Spleen (tissue), 11 donors: ENCODE measurements around the gene UBR4. TPM values are rescaled to one million over a fixed set of nuclear protein-coding genes. Genes with fewer than 3 reads are reported as not detected.

Source experiments
- DNase-seq: peaks from one replicate; pipeline ENCODE4 v3.0.0-alpha.2; 2020
- H3K27ac ChIP-seq, 8 donors: fragments of 200-600 bp; sonication (generic) in 7 of 8; 1 replicate in 4 of 8; 2 replicates in 4 of 8; pipeline versions ENCODE4 v1.5.0 to v1.8.0; 2016 to 2021; ENCODE audit warnings: inconsistent platforms in 4 of 8, mild to moderate bottlenecking in 4 of 8, moderate library complexity in 1 of 8
- H3K27me3 ChIP-seq, 7 donors: fragments of 200-600 bp; sonication (generic) in 6 of 7; replicated peaks in 1 of 7; 1 replicate in 4 of 7; 2 replicates in 3 of 7; pipeline versions ENCODE4 v1.5.0 to v1.8.0; 2016 to 2021; ENCODE audit warnings: inconsistent platforms in 3 of 7, mild to moderate bottlenecking in 1 of 7
- H3K36me3 ChIP-seq, 6 donors: fragments of 200-600 bp; sonication (generic) in 5 of 6; 1 replicate in 4 of 6; 2 replicates in 2 of 6; pipeline versions ENCODE4 v1.5.0 to v1.8.0; 2016 to 2021; ENCODE audit warnings: inconsistent platforms in 2 of 6
- H3K4me1 ChIP-seq, 6 donors: fragments of 200-600 bp; sonication (generic) in 5 of 6; 1 replicate in 3 of 6; 2 replicates in 3 of 6; pipeline versions ENCODE4 v1.5.0 to v1.8.0; 2016 to 2021; ENCODE audit warnings: inconsistent platforms in 3 of 6
- H3K4me3 ChIP-seq, 8 donors: fragments of 200-600 bp; sonication (generic) in 7 of 8; 1 replicate in 4 of 8; 2 replicates in 4 of 8; pipeline versions ENCODE4 v1.5.0 to v1.8.0; 2016 to 2021; ENCODE audit warnings: inconsistent platforms in 4 of 8, mild to moderate bottlenecking in 4 of 8, moderate library complexity in 2 of 8
- H3K9me3 ChIP-seq, 8 donors: fragments of 200-600 bp; sonication (generic) in 7 of 8; 1 replicate in 4 of 8; 2 replicates in 4 of 8; pipeline versions ENCODE4 v1.5.0 to v1.8.0; 2016 to 2021; ENCODE audit warnings: inconsistent platforms in 4 of 8
- CTCF ChIP-seq, 11 experiments: fragments of 200-600 bp in 7 of 11; fragments of 450-650 bp in 4 of 11; sonication (generic) in 4 of 11; IDR thresholded peaks in 8 of 11; conservative IDR thresholded peaks in 3 of 11; 1 replicate in 7 of 11; 2 replicates in 4 of 11; pipeline versions ENCODE4 v1.4.0 to v1.8.0; 2016 to 2021; ENCODE audit warnings: antibody characterized with exemption in 11 of 11, inconsistent platforms in 4 of 11, mild to moderate bottlenecking in 1 of 11
- POLR2A ChIP-seq, 3 donors: fragments of 450-650 bp; IDR thresholded peaks; one replicate each; pipeline ENCODE4 v1.5.1; 2017; ENCODE audit warnings: antibody characterized with exemption in 3 of 3, mild to moderate bottlenecking in 1 of 3
- POLR2AphosphoS5 ChIP-seq, 3 donors: sonication (generic); formaldehyde crosslinking; IDR thresholded peaks; one replicate each; pipeline ENCODE4 v1.5.1; 2017; ENCODE audit warnings: antibody characterized with exemption in 3 of 3
- WGBS, 5 donors: extraction: QIAGEN DNeasy Blood & Tissue Kit in 3 of 5; methylation state at CpG; one replicate each; pipeline versions ENCODE4 v1.1.5 to v1.1.7; 2013 to 2018; 5-methylcytosine and 5-hydroxymethylcytosine counted together
- intact Hi-C: fragments of 100-400 bp; cut with DNase I; formaldehyde crosslinking; loops from one replicate; pipeline ENCODE4 v1.15.0; 2023; ENCODE audit warnings: low total_unique reads
- polyA plus RNA-seq, 3 donors: library from polyadenylated mRNA; stranded (reverse); fragments of 200-250 nt; gene quantifications; one replicate each; pipeline ENCODE4 v1.2.1, GENCODE V29; 2013
- total RNA-seq, 7 donors: library from RNA; depleted of rRNA in 3 of 7; stranded (reverse); fragments of >200 nt in 3 of 7; fragmentation: NEBNext Ultra II Directional in 4 of 7; extraction: Animal tissue kit (Norgen Biotek cat#: 25700) in 4 of 7; gene quantifications; one replicate each; pipeline versions ENCODE4 v1.1.0 to v1.2.1, GENCODE V29; 2016 to 2021
- donor health status: healthy with polysubstance abuse.
- donor health status: DM: no; HTN: no; CAD: no; lungs with moderate emphysema.
- donor health status: DM: no; HTN: no; CAD: no.
- donor health status: Bipolar disorder and iron deficiency.
- donor health status: healthy.
- donor health status: DM: no; HTN: no; CAD: no.
- donor health status: DM: yes; HTN: yes; CAD: no.

The UBR4 gene
- total and polyA plus RNA-seq, 10 donors: 72.5 to 184 (median 149) TPM

GRCh38 chr1:19199329-19199968 is 10.6 kb downstream of the UBR4 start:
- DNase-seq: no peak
- no peak overlapping the region for H3K27ac ChIP-seq
- peaks cover 22 to 85% (median 62%) of the 10 kb centered on the region in 6 donors for H3K36me3 ChIP-seq
- H3K4me3 ChIP-seq: no peak overlapping the region
- TF ChIP-seq POLR2A (IDR thresholded peaks at IDR 0.05): no peak
- no peak for TF ChIP-seq CTCF (IDR thresholded peaks at IDR 0.05 in 8 of 11, conservative IDR thresholded peaks at IDR 0.05 in 3 of 11)
- TF ChIP-seq POLR2AphosphoS5 (IDR thresholded peaks at IDR 0.05): no peak
- no peaks in the 10 kb centered on the region for H3K9me3 ChIP-seq
- H3K27me3 ChIP-seq: no peaks in the 10 kb centered on the region
- H3K4me1 ChIP-seq: peaks cover 0 to 41% (median 17%) of the 10 kb centered on the region in 6 donors
- intact Hi-C loops: no loop called here
- WGBS, 5 donors: 90 to 97% (median 95%) methylated on average over 4 of the region's 4 CpGs

GRCh38 chr1:19198820-19199219 is 11.2 kb downstream of the UBR4 start:
- WGBS, 5 donors: 91 to 96% (median 93%) methylated on average over 4 of the region's 4 CpGs
- H3K36me3 ChIP-seq: peaks cover 22 to 92% (median 68%) of the 10 kb centered on the region in 6 donors

DNA sequence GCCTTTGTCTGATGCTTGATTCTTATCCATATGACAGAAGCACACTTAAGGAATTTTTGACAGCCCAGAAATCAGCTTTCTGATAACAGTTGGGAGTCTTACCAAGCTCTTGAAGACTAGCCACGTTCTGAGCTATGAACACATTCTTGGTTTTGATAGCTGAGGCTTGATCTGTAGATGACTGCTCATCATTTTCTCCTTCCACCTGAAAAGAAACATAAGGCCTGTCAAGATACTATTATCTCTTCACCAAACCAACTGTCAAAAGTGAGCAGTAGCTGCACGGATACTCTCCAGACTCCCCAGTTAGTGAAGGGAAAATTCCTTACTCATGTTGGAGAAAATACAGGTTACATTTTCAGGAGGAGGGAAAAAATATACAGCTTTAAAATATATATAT is 12.2 kb downstream of the UBR4 start:
- TF ChIP-seq POLR2A (IDR thresholded peaks at IDR 0.05): no peak
- TF ChIP-seq POLR2AphosphoS5 (IDR thresholded peaks at IDR 0.05): no peak
- no peak for TF ChIP-seq CTCF (IDR thresholded peaks at IDR 0.05 in 8 of 11, conservative IDR thresholded peaks at IDR 0.05 in 3 of 11)
- intact Hi-C loops: no loop called here
- DNase-seq: no peak
- peaks cover 0 to 25% (median 7%) of the 10 kb centered on the region in 6 donors for H3K4me1 ChIP-seq
- no peak overlapping the region for H3K27ac ChIP-seq
- no peaks in the 10 kb centered on the region for H3K27me3 ChIP-seq
- WGBS, 5 donors: 88 to 99% (median 93%) methylated on average over 2 of the region's 2 CpGs
- H3K4me3 ChIP-seq: no peak overlapping the region
- H3K9me3 ChIP-seq: no peaks in the 10 kb centered on the region
- H3K36me3 ChIP-seq: peaks cover 22 to 95% (median 78%) of the 10 kb centered on the region in 6 donors

More at GRCh38 chr1:19198820-19199219, 11.2 kb downstream of the UBR4 start:
- Histone ChIP-seq H3K4me1 (peaks cover 0 to 34% (median 12%) of the 10 kb centered on the region in 6 donors), H3K4me3 (no peak overlapping the region), H3K27ac (no peak overlapping the region), H3K27me3 (no peaks in the 10 kb centered on the region), H3K9me3 (no peaks in the 10 kb centered on the region)
- DNase-seq: no peak
- intact Hi-C loops: no loop called here
- TF ChIP-seq CTCF (IDR thresholded peaks at IDR 0.05 in 8 of 11, conservative IDR thresholded peaks at IDR 0.05 in 3 of 11): no peak
- TF ChIP-seq POLR2AphosphoS5 (IDR thresholded peaks at IDR 0.05): no peak
- no peak for TF ChIP-seq POLR2A (IDR thresholded peaks at IDR 0.05)

DNA sequence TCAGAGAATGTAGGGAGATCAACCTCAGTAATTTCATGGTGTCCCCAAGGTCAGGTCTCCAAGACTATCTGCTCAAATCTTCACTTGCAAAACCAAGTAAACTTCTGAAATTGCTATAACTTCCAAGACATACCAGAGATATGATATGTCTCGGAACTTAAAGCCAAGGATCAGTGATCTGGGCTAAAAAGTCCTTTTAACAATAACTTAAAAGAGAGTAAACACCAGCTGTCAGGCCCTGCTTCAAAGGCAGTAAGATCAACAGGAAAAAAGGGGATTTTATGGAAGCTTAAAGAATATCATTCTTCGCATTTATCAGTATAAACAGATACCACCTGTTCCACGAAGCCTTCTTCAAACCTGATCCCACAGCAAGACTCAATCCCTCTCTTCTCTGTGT is 13.7 kb downstream of the UBR4 start:
- no peak for DNase-seq
- TF ChIP-seq CTCF (IDR thresholded peaks at IDR 0.05 in 8 of 11, conservative IDR thresholded peaks at IDR 0.05 in 3 of 11): no peak
- TF ChIP-seq POLR2A (IDR thresholded peaks at IDR 0.05): no peak
- TF ChIP-seq POLR2AphosphoS5 (IDR thresholded peaks at IDR 0.05): no peak
- intact Hi-C loops: no loop called here
- Histone ChIP-seq H3K27me3 (no peaks in the 10 kb centered on the region), H3K36me3 (peaks cover 22 to 100% (median 90%) of the 10 kb centered on the region in 6 donors), H3K4me1 (peaks cover 0 to 9% (median 0%) of the 10 kb centered on the region in 6 donors), H3K4me3 (no peak overlapping the region), H3K27ac (no peak overlapping the region), H3K9me3 (no peaks in the 10 kb centered on the region)
- 62 to 97% (median 95%) methylated on average over 3 of the region's 3 CpGs for WGBS, 5 donors
